BJ (cell line): ENCODE data around the gene HBZ. TPM values are rescaled to one million over a fixed set of nuclear protein-coding genes. Genes with fewer than 3 reads are reported as not detected.
"Not testable (repeated sequence)": the region's sequence is repeated elsewhere in the genome, so short reads cannot be mapped to it uniquely, and the experiment has no call there.

Experiments used
- CTCF ChIA-PET: fragments of 350-600 bp; formaldehyde crosslinking; extraction: SDS; loops from one replicate; lab custom pipeline; 2021; ENCODE audit warnings: antibody characterized with exemption, inconsistent platforms; lab: Yijun Ruan, JAX
- POLR2A ChIA-PET: fragments of 300-600 bp; sonication (Branson Sonifier 250); formaldehyde crosslinking; extraction: SDS; loops from one replicate; lab custom pipeline; 2021; ENCODE audit warnings: antibody characterized with exemption; lab: Charles Lee
- DNase-seq: peaks from one replicate; pipeline ENCODE4 v3.0.0-alpha.2; 2011; ENCODE audit warnings: low read depth
- H3K27me3 ChIP-seq: 2 replicates; pipeline ENCODE4 v1.6.0; 2011; ENCODE audit warnings: low read length; ENCODE audit not compliant: control insufficient read depth, insufficient read depth
- H3K36me3 ChIP-seq: 2 replicates; pipeline ENCODE4 v1.5.1; 2011; ENCODE audit warnings: low read length; ENCODE audit not compliant: control insufficient read depth, insufficient read depth
- H3K4me3 ChIP-seq: 2 replicates; pipeline ENCODE4 v1.5.1; 2011; ENCODE audit warnings: low read depth, mild to moderate bottlenecking, control low read depth, low read length
- polyA plus RNA-seq: library from polyadenylated mRNA; depleted of rRNA; stranded (reverse); fragments of >200 nt; gene quantifications from 2 replicates; pipeline ENCODE4 v1.2.3, GENCODE V29; 2011
- TF ChIP-seq, protein P1 (sequence below): IDR thresholded peaks from 2 replicates; pipeline ENCODE4 v1.5.1; 2011; ENCODE audit warnings: low read depth, mild to moderate bottlenecking, control low read depth, inconsistent platforms, low read length, moderate library complexity; ENCODE audit not compliant: insufficient read depth

The HBZ gene
- polyA plus RNA-seq, 1 experiment, result not detected

DNA sequence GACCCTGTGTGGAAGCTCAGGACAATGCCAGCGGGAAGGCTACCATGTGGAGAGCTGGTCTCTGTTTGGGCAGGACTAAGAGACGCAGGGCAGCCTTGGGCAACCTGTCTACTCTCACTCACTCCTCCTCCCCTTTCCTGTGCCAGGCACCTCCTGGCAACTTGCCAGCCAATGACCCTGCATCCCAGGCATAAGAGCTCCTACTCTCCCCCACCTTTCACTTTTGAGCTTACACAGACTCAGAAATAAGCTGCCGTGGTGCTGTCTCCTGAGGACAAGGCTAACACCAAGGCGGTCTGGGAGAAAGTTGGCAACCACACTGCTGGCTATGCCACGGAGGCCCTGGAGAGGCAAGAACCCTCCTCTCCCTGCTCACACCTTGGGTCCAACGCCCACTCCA, 16.0 kb downstream of the HBZ start:
- no peaks in the 10 kb centered on the region for H3K36me3 ChIP-seq
- no peak for DNase-seq
- TF ChIP-seq, protein P1, sequence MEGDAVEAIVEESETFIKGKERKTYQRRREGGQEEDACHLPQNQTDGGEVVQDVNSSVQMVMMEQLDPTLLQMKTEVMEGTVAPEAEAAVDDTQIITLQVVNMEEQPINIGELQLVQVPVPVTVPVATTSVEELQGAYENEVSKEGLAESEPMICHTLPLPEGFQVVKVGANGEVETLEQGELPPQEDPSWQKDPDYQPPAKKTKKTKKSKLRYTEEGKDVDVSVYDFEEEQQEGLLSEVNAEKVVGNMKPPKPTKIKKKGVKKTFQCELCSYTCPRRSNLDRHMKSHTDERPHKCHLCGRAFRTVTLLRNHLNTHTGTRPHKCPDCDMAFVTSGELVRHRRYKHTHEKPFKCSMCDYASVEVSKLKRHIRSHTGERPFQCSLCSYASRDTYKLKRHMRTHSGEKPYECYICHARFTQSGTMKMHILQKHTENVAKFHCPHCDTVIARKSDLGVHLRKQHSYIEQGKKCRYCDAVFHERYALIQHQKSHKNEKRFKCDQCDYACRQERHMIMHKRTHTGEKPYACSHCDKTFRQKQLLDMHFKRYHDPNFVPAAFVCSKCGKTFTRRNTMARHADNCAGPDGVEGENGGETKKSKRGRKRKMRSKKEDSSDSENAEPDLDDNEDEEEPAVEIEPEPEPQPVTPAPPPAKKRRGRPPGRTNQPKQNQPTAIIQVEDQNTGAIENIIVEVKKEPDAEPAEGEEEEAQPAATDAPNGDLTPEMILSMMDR, result no peak
- peaks cover 39% of the 10 kb centered on the region for H3K27me3 ChIP-seq
- CTCF ChIA-PET, result interaction anchor here (1.2 to 2.7 kb wide), 2 partner anchors 12 to 14 kb away, joined by 7 to 9 read pairs; partner anchors contain the start of gene HBQ1
- H3K4me3 ChIP-seq, result no peak overlapping the region
- POLR2A ChIA-PET, result no interaction called here

DNA sequence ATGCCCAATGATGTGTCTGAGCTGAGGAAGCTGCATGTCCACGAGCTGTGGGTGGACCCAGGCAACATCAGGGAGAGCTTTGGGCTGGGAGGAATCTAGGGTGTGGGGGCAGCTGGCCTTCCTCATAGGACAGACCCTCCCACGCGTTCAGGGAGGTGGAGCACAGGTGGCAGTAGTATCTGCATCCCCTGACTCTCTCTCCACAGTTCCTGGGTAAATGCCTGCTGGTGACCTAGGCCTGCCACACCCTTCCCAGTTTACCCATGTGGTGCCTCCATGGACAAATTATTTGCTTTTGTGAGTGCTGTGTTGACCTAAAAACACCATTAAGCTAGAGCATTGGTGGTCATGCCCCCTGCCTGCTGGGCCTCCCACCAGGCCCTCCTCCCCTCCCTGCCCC, 16.6 kb downstream of the HBZ start:
- TF ChIP-seq, protein P1, result no peak
- CTCF ChIA-PET, result interaction anchor here (2.7 kb wide), 1 partner anchor 11 kb away, joined by 7 read pairs; the partner anchor contains the start of gene HBQ1

DNA sequence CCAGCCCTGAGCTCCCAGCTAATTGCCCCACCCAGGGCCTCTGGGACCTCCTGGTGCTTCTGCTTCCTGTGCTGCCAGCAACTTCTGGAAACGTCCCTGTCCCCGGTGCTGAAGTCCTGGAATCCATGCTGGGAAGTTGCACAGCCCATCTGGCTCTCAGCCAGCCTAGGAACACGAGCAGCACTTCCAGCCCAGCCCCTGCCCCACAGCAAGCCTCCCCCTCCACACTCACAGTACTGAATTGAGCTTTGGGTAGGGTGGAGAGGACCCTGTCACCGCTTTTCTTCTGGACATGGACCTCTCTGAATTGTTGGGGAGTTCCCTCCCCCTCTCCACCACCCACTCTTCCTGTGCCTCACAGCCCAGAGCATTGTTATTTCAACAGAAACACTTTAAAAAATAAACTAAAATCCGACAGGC, 17.7 kb downstream of the HBZ start:
- DNase-seq, H3K4me3 ChIP-seq, H3K36me3 ChIP-seq, POLR2A ChIA-PET: not testable (repeated sequence)
- H3K27me3 ChIP-seq, result peaks cover 41% of the 10 kb centered on the region
- CTCF ChIA-PET, result interaction anchor here (1.1 kb wide), 1 partner anchor 10 kb away, joined by 4 read pairs; the partner anchor contains the start of gene HBQ1

More for the DNA sequence above, 16.6 kb downstream of the HBZ start:
- no peaks in the 10 kb centered on the region for H3K36me3 ChIP-seq
- DNase-seq, result no peak
- no peak overlapping the region for H3K4me3 ChIP-seq
- POLR2A ChIA-PET, result no interaction called here
- peaks cover 39% of the 10 kb centered on the region for H3K27me3 ChIP-seq

DNA sequence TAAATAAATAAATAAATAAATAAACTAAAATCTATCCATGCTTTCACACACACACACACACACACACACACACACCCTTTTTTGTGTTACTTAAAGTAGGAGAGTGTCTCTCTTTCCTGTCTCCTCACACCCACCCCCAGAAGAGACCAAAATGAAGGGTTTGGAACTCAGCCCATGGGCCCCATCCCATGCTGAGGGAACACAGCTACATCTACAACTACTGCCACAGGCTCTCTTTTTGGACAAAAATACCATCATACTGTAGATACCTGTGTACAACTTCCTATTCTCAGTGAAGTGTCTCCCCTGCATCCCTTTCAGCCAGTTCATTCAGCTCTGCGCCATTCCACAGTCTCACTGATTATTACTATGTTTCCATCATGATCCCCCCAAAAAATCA, 18.3 kb downstream of the HBZ start:
- TF ChIP-seq, protein P1, result no peak
- CTCF ChIA-PET, result interaction anchor here (1.1 kb wide), 1 partner anchor 10 kb away, joined by 4 read pairs; the partner anchor contains the start of gene HBQ1
- POLR2A ChIA-PET, result no interaction called here
- no peak overlapping the region for H3K4me3 ChIP-seq
- no peaks in the 10 kb centered on the region for H3K36me3 ChIP-seq
- DNase-seq, result no peak
- H3K27me3 ChIP-seq, result peaks cover 39% of the 10 kb centered on the region

DNA sequence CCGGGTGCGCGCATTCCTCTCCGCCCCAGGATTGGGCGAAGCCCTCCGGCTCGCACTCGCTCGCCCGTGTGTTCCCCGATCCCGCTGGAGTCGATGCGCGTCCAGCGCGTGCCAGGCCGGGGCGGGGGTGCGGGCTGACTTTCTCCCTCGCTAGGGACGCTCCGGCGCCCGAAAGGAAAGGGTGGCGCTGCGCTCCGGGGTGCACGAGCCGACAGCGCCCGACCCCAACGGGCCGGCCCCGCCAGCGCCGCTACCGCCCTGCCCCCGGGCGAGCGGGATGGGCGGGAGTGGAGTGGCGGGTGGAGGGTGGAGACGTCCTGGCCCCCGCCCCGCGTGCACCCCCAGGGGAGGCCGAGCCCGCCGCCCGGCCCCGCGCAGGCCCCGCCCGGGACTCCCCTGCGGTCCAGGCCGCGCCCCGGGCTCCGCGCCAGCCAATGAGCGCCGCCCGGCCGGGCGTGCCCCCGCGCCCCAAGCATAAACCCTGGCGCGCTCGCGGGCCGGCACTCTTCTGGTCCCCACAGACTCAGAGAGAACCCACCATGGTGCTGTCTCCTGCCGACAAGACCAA, 20.0 kb downstream of the HBZ start, which contains the start of gene HBA2:
HBA2 (plus strand) TSS at position 503 of the 568 bp plus-strand sequence; CDS start at position 540, 37 bp downstream.
- POLR2A ChIA-PET, DNase-seq, H3K36me3 ChIP-seq, H3K4me3 ChIP-seq: not testable (repeated sequence)
- CTCF ChIA-PET, result interaction anchor here (1.0 kb wide), 1 partner anchor 9 kb away, joined by 3 read pairs; no protein-coding TSS in a partner anchor
- peaks cover 25% of the 10 kb centered on the region for H3K27me3 ChIP-seq

DNA sequence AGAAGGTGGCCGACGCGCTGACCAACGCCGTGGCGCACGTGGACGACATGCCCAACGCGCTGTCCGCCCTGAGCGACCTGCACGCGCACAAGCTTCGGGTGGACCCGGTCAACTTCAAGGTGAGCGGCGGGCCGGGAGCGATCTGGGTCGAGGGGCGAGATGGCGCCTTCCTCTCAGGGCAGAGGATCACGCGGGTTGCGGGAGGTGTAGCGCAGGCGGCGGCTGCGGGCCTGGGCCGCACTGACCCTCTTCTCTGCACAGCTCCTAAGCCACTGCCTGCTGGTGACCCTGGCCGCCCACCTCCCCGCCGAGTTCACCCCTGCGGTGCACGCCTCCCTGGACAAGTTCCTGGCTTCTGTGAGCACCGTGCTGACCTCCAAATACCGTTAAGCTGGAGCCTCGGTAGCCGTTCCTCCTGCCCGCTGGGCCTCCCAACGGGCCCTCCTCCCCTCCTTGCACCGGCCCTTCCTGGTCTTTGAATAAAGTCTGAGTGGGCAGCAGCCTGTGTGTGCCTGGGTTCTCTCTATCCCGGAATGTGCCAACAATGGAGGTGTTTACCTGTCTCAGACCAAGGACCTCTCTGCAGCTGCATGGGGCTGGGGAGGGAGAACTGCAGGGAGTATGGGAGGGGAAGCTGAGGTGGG, 20.9 kb downstream of the HBZ start:
- CTCF ChIA-PET, DNase-seq, H3K36me3 ChIP-seq, H3K4me3 ChIP-seq, POLR2A ChIA-PET: not testable (repeated sequence)
- peaks cover 28% of the 10 kb centered on the region for H3K27me3 ChIP-seq

DNA sequence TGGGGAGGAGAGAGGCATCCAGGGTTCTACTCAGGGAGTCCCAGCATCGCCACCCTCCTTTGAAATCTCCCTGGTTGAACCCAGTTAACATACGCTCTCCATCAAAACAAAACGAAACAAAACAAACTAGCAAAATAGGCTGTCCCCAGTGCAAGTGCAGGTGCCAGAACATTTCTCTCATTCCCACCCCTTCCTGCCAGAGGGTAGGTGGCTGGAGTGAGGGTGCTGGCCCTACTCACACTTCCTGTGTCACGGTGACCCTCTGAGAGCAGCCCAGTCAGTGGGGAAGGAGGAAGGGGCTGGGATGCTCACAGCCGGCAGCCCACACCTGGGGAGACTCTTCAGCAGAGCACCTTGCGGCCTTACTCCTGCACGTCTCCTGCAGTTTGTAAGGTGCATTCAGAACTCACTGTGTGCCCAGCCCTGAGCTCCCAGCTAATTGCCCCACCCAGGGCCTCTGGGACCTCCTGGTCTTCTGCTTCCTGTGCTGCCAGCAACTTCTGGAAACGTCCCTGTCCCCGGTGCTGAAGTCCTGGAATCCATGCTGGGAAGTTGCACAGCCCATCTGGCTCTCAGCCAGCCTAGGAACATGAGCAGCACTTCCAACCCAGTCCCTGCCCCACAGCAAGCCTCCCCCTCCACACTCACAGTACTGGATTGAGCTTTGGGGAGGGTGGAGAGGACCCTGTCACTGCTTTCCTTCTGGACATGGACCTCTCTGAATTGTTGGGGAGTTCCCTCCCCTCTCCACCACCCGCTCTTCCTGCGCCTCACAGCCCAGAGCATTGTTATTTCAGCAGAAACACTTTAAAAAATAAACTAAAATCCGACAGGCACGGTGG, 21.7 kb downstream of the HBZ start:
- H3K36me3 ChIP-seq, H3K4me3 ChIP-seq, POLR2A ChIA-PET, DNase-seq: not testable (repeated sequence)
- CTCF ChIA-PET, result interaction anchor here (1.3 kb wide), 1 partner anchor 67 kb away, joined by 3 read pairs; no protein-coding TSS in a partner anchor
- peaks cover 22% of the 10 kb centered on the region for H3K27me3 ChIP-seq
